Stomach (tissue), 4 donors: ENCODE measurements around the gene CYP46A1.

ENCODE experiments used
- CTCF ChIP-seq, 7 experiments: fragments of 450-650 bp in 4 of 7; fragments of 200-600 bp in 3 of 7; sonication (generic) in 3 of 7; IDR thresholded peaks; one replicate each; pipeline ENCODE4 v1.5.1; 2016 to 2019; ENCODE audit warnings: antibody characterized with exemption in 7 of 7, control low read depth in 2 of 7, mild to moderate bottlenecking in 1 of 7
- POLR2AphosphoS5 ChIP-seq, 3 donors: sonication (generic); formaldehyde crosslinking; IDR thresholded peaks; one replicate each; pipeline ENCODE4 v1.6.1; 2016; ENCODE audit warnings: antibody characterized with exemption in 3 of 3

- TF ChIP-seq POLR2AphosphoS5 (IDR thresholded peaks at IDR 0.05) (no peak), CTCF (IDR thresholded peaks at IDR 0.05) (no peak)
These were observed 14.5 kb downstream of the CYP46A1 start for GRCh38 chr14:99698642-99699041.
